GM18519 (cell line): ENCODE data around the gene PFDN6.
A peak's percentile ranks its signal among the peaks of the same experiment; 100 is the strongest.

ENCODE experiments used
- ATAC-seq: cut with Tn5 transposase; IDR thresholded peaks from one replicate; pipeline ENCODE4 v1.9.1; 2021; ENCODE audit warnings: mild to moderate bottlenecking, moderate library complexity; ENCODE audit not compliant: unreplicated experiment, low FRiP score

PFDN6 gene

GRCh38 chr6:33292996-33293682 lies 3.7 kb downstream of the PFDN6 start:
- ATAC-seq = no peak

DNA sequence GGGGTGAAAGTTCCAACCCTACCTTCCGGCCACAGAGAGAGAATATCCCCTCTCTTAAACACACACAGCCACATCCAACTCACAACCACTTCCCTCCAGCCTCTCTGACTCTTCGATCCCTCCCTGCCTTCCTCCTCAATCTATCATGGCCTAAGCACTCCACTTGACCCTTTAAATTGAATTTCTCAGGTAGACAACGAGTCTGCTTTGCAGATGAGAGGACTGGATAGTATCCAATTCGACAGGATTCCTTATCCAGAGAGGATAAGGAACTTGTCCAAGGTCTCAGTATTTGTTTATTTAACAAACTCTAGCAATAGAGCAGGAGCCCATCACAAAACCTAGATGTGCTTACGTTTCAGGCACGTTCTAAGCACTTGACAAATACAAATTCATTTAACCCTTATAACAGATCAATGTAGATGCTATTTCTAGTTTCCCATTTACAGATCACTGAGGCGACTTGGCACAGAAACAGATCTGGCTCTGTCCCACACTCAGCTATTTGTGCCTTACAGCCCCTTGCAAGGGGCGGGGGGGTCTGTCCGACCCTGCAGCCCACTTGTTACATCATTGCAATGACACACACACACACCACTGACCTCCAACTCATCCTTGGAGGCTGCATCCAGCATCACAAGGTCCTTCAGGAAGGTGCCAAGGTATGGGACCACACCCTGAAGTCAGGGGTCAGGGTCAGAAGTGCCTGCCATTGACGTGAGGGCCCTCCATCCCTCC lies 4.9 kb downstream of the PFDN6 start:
- no peak for ATAC-seq

- ATAC-seq = no peak
These were observed 6.4 kb downstream of the PFDN6 start for GRCh38 chr6:33295621-33296369.

DNA sequence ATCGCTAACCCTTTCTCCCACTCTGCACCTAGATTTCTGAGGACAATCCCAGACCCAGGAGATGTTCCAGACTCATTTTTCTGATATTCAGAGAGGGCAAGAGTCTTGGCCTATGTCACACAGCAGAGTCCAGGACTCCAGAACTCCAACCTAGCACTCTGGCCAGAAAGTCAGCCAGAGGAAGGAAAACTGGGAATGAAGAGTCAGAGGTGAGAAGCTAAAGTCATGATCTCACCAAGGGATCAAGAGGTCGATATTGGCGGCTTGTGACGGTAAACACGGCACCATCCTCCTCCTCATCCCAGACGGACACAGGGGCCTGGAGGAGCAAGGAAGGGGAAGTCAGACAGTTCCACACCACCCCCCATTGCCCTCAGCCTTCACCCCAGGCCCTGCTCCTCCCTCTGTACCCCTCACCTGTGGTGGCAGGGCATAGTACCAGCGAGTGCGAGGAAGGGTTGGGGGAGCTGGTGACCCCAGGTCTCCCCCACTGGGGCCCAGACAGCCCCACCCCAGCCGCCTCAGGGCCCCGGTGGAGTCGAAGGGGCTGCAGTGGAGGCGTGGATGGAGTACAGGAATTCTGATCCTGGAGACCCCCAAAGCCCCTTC lies 7.5 kb downstream of the PFDN6 start:
- ATAC-seq = no peak

DNA sequence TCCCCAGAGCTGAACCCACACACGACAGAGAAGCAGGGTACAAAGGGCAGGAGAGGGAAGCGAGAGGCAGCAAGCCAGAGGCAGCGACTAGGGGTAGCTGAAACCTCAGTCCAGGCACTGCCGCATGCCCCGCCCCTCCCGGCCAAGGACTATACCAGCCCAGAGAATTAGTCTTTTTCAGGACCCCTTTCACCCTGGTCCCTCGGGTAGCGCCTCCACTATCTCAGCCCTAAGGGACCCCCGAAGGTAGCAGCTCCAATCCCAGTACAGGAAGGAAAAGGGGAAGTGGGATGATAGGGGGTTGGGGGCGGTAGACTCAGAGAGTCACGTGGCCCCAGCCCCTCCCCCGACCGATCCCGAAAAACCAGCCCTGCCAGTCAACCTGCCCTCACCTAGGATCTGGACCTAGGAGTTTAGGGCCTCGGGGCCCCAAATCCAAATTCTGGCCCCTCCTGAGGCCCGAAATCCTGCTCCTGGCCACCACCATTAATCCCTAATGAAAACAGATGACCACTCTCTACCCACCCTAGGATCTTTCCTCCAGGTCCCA lies 8.1 kb downstream of the PFDN6 start:
- no peak for ATAC-seq

DNA sequence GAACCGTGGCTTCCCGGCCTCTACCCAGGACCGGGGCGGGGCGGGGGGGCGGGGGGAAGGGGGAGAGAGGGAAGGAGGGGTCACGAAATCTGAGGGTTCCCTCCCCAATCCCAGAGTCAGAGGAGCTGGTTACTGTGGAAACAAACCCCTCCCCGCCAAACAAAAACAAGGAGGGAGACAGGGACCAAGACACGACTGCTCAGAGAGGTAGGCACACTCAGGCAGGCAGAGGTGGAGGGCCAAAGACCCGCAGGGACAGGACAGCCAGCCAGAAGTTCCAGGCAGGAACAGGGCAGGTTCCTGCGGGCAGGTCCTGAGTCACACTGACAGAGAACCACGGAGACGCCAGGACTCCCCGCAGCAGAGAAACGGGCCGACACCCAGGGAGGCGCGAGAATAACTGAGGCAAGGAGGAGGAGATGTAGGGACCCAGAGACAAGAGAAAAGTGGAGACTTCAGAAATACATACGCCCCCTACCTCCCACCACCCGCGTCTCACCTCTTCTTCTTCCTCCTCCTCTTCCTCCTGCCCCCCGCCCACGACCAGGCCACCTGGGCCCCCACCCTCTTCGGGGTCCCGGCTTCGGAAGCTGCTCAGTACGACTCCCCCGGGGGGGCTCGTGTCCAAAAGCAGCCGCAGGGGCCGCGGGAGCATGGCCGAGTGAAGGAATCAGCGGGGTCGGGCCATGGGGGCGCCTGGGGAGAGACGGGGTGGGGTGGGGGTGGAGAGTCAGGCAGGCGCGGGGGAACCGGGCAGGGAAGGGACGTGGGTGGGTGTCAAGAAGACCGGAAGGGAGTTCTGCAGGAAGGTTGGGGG lies 8.8 kb downstream of the PFDN6 start:
- ATAC-seq = no peak

DNA sequence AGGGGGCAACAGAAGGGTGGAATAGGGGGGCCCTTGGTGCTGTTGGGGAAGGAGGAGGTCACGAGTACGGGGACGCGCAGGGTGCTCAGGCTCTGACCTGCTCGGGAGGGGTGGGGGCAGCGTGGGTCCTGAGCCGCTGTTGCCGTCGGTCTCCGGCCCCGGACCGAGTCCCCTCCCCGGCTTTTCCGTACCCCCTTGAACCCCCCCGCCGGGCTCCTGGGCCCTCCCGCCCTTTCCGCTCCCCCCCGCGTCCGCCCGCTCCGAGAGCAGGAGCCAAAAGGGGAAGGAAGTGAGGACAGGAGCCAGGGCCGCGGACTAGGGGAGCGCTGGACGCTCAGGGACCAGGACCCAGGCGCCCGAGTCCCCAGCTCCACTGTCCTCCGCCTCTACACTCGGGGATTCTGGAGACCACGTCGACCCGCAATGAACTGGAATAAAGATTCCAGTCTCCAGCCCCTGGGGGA lies 9.4 kb downstream of the PFDN6 start, which contains the start of gene RGL2:
Gene RGL2, minus strand, starts transcription at position 170 of the 464 bp plus-strand sequence. CDS start 332 bp downstream, outside the sequence.
- ATAC-seq = peak; percentile 8

GRCh38 chr6:33299237-33299944 lies 10.0 kb downstream of the PFDN6 start:
- ATAC-seq = peak; percentile 50

DNA sequence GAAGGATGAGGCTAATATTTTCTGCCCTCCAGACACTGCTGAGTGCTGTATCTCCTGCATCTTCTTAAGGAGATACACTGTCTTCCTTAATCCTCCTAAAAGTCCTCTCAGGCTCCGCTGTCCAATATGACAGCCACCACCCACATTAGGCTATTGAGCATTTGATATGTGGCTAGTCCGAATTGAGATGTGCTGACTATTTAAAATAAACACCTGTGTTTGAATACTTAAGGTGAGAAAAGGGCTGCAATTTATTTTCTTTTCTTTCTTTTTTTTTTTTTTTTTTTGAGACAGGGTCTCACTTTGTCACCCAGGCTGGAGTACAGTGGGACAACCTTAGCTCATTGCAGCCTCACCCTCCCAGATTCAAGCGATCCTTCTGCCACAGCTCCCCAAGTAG lies 12.5 kb downstream of the PFDN6 start:
- no peak for ATAC-seq

DNA sequence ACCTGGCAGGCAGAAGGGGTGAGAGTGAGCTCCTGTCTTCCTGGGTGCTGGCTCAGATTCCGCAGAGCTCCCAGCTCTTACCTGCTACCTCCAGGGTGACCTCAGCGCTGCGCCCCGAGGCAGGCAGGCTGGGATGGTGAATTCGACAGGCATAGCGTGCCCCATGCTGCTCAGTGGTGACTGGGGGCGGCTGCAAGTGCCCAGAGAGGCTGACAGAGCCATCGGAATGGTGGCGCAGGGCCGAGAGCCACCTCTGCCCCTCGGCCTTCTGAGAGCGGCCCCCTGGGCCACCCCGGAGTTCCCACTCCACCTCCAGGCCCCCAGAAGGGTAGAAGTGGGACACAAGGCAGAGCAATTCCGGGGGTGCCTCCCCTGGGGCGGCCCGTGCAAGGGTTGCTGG lies 14.8 kb downstream of the PFDN6 start:
- no peak for ATAC-seq

DNA sequence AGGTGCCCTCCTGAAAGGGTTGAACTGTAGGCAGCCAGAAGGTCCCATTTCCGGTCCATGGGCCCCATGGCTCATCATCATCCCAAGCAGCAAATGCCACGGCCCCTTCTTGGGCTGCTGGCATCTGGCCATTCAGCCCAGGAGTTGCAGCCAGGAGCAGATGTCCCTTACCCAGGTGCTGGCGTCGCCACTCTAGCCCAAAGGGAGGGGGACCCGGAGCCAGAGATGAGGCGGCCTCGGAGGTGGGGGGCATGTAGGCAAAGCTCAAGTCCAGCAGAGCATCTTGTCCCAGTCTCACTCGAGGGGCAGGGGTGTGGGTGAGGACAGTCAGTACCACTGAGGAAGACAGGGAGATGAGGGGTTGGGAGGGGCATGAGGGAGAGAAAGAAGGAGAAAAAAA lies 15.7 kb downstream of the PFDN6 start:
- no peak for ATAC-seq

GRCh38 chr6:33306356-33306755 lies 17.0 kb downstream of the PFDN6 start:
- ATAC-seq = no peak

GRCh38 chr6:33312361-33313104 lies 23.1 kb downstream of the PFDN6 start:
- no peak for ATAC-seq

GRCh38 chr6:33313105-33313708 lies 23.8 kb downstream of the PFDN6 start:
- no peak for ATAC-seq

DNA sequence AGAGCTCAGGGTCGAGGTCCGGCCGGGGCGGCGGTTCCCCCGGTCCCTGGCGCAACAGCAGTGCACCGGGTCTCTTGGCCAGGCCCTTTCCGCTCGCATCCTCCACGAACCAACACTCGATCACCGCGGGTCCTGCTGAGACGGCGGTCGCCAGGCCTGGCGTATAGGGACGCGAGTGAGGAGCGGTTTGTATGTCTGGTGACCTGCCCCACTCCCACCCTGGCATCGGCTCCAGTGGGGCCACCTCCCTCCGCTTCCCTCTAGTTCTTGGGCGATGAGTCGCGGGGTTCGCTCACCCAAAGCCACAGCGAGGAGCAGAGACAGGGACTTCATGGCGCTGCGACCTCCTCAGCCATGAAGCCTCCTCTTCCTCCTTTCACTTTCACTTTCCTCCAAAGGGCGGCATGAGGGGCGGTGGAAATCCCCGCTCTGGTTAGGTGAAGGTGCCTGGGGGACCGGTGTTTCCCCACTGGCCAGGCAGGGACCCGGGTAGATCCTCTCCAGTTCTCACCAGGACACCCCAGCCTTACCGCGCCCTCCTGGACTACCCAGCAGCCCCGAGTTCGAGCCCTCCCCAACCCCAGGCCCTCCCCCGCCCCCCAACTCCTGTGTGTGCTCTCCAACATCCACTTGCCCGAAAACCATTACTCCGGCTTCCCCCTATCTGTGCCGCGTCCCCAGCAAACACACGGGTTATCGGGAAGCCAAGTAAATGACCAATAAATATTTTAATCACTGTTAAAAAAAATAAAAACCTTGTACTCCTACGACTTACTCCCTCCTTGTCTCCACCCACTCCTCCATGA lies 24.5 kb downstream of the PFDN6 start, which contains the start of gene TAPBP:
Gene TAPBP, minus strand, starts transcription at position 370 of the 806 bp plus-strand sequence. Its CDS starts 37 bp downstream, at position 333.
- ATAC-seq = no peak

DNA sequence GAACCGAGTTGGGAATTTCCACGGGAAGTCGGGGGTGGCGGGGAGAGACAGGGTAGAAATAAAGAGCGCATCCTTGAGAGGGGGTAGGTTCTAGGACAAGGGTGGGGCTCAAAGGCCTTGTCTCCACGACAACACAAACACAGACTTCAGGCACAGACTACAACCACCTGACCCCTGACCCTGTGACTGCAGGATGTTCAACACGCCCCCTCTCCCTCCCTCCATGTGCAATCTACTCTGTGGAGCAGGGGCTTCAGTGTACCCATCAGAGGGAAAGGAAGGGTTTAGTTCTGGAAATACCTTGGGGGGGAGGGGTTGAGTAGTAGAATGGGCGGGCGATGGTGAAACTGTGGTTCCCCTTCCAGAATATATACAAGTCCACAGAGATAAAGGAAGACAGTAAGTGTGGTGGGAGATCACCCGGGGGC lies 25.1 kb downstream of the PFDN6 start:
- no peak for ATAC-seq
